Activated gamma-delta T cell treated with anti-CD3 and anti-CD28 coated beads, Interleukin-2, amount 50 U/mL, for 16 hours (primary cell): ENCODE results near the gene NRIP1.
A peak's percentile ranks its signal among the peaks of the same experiment; 100 is the strongest.

Source experiments
- DNase-seq: peaks from one replicate; pipeline ENCODE4 v3.0.0-alpha.2; 2020; ENCODE audit warnings: low read depth

Gene NRIP1, protein sequence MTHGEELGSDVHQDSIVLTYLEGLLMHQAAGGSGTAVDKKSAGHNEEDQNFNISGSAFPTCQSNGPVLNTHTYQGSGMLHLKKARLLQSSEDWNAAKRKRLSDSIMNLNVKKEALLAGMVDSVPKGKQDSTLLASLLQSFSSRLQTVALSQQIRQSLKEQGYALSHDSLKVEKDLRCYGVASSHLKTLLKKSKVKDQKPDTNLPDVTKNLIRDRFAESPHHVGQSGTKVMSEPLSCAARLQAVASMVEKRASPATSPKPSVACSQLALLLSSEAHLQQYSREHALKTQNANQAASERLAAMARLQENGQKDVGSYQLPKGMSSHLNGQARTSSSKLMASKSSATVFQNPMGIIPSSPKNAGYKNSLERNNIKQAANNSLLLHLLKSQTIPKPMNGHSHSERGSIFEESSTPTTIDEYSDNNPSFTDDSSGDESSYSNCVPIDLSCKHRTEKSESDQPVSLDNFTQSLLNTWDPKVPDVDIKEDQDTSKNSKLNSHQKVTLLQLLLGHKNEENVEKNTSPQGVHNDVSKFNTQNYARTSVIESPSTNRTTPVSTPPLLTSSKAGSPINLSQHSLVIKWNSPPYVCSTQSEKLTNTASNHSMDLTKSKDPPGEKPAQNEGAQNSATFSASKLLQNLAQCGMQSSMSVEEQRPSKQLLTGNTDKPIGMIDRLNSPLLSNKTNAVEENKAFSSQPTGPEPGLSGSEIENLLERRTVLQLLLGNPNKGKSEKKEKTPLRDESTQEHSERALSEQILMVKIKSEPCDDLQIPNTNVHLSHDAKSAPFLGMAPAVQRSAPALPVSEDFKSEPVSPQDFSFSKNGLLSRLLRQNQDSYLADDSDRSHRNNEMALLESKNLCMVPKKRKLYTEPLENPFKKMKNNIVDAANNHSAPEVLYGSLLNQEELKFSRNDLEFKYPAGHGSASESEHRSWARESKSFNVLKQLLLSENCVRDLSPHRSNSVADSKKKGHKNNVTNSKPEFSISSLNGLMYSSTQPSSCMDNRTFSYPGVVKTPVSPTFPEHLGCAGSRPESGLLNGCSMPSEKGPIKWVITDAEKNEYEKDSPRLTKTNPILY (N-terminal part only)

DNA sequence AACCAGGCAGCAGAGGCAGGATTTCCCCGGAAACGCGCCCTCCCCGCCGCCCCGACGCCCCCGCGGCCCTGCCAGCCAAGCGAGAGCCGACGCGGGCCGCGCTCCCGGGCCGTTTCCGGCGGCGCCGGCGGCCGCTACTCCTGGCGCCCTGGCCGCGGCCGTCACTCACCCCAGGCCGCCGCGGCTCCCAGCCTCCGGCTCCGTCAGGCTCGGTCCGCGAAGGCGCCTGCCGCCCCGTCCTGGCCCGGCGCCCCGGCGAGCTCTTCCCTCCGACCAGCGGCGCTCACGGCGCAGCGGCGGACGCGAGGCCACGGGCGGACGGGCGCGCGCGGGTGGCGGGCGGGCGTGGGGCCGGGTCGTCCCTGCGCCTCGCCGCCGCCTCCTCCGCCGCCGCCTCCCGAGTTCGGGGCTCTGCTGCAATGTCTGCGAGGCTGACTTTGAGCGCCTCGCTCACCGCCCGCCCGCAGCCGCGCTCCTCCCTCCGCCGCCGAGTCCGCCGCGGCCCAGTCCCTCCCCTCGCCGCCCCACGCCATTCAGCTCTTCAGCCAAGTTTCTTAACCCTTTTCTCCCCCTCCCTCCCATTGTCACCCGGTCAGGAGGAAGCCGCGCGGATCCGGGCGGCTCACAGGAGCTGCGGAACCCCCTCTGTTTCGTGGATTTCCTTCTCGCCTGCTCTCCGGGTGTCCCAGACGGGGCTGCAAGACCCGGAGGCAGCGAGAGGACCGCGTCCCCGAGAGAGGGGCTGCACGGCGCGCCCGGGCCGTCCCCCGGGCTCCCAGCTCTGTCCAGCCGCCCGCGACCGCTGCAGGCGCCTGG is at the start of gene NRIP1:
NRIP1 (minus strand) TSS at position 425 of the 816 bp plus-strand sequence. CDS start 96,808 bp downstream, outside the sequence.
- DNase-seq, result peak; percentile 68

DNA sequence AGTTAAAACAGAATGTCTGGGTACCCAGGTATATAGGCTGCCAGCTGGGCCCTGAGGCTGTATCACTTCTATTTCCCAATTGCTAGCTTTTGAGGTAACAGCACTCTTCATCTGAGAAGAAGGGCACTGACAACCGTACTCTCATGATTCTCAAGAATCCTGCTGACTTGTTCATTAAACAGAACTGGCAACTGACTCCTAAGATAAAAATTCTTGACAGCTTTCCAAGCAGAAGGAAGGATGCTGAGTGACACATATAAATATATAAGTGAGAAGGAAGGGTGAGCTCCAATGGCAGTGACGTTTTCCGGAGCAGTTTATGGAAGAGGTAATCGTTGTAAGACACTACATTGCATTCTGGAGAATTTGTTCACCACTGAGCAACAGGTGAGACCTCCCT is 48.1 kb upstream of the NRIP1 start:
- no peak for DNase-seq

DNA sequence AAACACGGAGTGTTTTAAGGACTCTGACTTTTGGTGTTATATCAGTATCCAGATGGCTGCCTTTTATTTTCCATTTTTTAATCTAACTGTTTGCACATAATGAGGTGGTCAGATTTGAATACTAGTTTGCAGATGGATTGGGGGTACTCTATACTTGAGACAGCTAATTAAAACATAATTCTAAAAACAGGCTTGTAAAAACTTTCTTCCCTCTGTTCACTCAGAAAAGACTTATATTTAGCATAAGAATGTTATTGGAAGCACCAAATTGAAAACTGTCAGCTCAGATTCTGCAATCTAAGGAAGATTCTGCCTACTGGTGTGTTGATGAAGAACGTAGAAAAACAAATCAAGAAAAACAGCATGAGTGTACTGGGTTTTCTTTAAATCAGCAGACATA is 44.0 kb upstream of the NRIP1 start:
- DNase-seq, result no peak

DNA sequence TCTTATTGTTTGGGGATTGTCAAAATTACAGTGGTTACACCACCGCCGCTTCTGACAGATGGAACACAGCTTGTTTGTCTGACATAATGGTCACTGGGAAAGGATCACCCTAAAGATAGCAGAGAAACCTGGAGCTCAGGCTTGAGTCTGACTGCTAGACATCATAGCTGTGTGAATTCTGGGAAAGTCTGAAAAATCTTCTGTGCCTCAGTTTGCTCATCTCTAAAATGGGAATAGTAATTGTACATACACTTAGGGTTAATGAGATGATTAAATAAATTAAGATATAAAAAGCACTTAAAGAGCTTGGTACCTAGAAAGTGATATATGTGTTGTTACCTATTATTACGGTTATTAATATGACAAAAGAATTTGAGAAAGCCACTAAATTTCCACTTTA is 39.7 kb upstream of the NRIP1 start:
- no peak for DNase-seq

DNA sequence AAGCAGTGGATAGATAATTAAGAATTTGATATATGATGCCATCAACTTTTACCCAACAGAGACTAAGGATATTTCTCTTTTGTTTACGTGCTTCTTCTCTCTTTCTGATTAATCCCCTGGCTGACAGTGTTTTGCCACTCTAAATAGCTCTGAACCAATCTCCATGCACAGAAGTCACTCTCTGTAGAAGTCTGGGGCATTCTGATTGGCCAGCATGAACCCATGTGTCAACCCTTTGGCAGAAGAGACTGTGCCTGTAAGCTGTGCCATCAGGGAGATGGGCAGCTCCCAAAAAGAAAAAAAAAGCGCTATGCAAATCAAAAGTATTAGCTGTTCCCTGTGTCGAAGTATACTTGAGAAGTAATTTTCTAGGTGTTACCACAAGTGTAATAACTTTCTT is 34.1 kb upstream of the NRIP1 start:
- no peak for DNase-seq

DNA sequence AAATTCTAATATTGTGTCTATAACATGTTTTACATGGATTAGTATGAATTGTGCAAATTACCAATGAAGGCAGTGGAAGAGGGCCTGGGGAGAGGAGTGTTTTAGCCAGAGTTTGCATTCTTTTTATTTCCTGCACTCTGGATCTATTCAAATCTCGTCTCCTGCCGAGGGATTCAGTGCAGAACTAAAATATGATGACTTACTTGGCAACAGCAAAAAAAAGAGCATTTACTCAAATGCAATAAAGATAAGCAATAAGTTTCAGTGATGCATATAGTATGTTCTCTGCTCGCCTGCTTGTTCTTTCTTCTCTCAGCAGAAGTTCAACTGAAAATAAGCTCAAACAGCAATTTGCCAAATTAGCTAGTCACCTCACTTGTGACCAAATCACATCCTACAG is 33.4 kb upstream of the NRIP1 start:
- DNase-seq, result no peak

DNA sequence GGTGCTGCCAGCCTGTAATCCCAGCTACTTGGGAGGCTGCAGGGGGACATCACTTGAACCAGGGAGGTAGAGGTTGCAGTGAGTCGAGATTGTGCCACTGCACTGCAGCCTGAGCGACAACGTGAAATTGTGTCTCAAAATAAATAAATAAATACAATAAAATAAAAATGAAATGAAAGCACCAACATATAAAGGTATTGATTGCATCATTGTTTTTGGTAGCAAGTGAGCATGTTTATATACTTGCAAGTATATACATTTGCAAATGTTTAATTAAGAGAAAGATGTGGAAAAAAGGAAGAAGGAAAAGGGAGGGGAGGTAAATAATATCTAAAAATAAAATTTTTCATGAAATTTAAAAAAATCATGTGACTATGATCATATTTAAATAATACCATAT is 32.8 kb upstream of the NRIP1 start:
- DNase-seq, result no peak

DNA sequence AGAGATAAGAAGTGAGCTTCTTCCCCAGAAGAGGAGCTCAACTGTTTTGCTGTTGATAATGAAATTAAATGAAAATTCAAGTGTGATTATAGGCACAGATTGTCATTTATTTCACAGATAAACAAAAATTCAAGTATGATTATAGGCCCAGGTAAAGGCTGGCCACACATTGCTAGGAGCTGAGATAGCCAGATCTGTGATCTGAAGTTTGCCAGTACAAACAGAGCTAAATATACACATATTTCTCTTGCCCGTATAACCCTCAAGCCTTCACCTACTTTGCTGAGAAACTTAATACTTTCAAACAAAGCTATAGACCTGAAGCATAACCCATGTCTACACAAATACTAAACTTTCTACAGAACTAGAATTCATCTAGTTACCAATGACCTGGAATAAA is 31.3 kb upstream of the NRIP1 start:
- DNase-seq, result no peak

DNA sequence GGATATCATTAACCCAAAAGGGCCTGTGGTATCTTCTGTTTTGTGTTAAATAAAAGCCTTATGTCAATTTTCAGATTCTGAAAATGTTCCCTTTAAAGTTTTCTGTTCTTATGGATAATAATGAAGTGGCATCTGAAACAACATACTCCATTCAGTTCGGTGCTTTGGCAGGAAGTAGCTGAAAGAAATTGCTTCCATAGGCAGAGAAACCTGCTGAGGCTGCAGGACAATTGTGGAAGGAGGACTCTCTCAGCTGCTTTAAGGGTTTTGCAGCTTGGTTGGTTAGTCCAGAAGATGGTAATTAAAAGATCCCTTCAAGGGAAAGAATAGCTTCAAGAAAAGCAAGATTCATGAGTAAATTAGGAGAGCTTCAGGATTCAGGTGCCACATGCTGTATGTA is 30.5 kb upstream of the NRIP1 start:
- DNase-seq, result no peak

DNA sequence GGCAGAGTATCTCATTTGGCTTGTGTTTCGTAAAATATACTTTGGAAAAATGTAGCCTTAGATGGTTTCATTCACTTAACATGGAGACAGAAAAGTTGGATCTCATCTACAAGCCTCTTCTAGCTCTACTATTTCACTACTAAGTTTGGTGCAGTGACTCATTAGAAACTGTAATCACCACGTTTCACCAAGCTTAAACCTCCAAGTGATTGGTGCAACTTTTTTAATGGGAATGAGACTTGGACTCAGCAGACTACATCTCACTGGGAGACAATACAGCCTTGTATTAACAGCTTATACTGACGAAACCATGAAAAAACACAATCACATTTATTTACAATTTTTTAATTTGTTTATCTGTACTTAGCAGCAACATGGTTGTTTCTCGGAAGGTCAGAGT is 29.9 kb upstream of the NRIP1 start:
- no peak for DNase-seq

DNA sequence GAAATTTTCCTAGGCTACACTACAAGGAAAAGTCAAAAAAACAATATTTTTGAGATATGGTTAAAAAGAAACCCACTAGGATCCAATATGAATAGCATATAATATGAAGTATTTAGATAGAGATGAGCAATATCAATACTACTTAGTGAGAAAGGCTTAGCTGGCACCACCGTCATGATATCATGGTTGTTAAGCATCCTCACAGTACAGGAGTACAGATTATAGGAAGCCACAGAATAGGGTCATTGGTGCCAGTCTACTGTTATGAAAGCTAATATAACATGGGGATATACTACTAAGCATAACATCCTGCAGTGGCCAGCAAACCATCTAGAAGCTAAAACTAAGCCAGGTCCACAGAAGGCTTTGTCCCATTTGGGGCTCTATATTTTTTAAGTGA is 28.4 kb upstream of the NRIP1 start:
- DNase-seq, result no peak

DNA sequence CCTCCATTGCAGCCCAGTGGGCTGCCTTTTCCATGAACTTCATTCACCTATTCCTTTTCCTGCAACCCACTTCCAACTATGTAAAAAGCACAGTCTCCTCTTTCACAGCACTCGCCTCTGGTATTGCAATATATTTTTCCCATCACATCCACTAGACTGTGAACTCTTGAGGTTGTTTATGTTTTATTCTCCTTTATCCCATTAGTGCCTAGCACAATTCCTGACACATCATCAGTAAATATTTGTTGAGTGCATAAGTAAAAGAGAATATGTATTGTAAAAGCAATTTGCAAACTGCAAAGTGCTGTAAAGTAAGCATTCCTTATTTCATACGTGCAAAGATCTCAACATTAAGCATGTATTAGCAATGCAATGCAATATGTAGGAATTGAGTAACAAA is 27.9 kb upstream of the NRIP1 start:
- no peak for DNase-seq

DNA sequence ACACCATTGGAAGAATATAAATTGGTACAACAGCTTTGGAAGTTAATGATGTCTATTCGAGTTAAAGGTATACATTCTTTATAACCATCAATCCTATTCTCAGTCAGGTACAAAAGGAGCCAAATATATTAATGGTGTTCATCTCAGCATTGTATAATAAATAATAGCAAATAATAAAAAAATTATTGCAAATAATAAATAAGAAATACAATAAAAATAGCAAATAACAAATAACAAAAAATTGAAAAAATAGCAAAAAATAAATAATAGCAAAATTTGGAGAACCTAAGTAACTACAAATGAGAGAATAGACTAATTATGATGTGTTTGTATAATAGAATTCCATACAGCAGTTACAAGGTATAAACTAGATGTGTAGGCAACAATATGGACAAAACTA is 25.6 kb upstream of the NRIP1 start:
- no peak for DNase-seq

DNA sequence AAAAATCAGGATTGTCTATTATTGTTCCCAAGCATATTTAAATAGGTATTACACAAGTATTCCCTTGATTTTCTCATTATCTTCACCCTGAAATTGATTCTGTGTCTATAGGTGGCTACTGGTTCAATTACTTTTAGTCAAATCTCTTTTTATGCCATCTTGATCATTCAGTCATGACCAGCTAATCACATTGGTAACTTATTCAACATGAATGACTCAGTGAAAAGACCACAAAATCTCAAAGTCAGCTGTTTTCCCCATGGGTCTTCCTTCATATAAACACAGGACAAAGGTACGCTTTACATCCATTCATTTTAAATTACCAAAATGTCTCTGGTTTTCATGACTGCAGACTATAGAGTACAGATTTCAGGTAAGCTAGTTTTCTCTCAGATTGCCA is 23.7 kb upstream of the NRIP1 start:
- DNase-seq, result no peak

DNA sequence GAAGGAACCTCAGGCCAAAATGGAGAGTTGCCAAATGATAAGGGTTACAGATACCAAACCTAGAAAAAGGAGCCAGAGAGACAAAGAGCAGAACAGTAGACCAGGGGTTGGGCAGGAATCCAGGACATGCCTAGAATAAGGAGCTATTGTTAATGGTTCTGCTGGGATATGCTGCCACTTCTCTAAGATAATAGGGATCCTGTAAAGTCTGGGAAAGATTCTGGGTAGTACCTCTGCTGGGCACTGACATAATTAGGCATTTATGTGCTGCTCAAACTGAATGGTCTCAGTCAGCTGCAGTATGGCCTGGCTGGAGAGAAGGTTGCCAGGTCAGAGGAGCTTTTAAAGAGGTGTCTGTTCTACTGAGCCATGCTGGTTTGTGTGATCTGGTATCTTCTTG is 19.9 kb upstream of the NRIP1 start:
- no peak for DNase-seq

DNA sequence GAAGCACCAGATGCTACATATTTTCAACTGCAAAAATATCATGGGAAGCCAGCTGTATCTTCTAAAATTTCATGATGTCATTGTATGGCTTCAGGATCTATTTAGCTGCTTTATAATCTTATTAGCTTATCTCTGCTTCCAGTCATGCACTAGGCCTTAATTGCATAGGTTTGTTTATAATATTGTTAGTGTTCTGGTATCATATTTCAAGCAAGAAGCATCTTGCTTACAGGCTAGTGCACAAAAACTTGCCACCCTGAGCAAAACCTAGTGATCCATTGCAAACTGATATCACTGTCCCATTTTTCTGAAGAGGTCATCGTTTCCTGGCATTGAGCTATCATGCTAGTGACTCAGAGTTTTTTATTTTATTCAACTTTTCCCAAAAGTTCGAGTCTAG is 15.7 kb upstream of the NRIP1 start:
- DNase-seq, result no peak

DNA sequence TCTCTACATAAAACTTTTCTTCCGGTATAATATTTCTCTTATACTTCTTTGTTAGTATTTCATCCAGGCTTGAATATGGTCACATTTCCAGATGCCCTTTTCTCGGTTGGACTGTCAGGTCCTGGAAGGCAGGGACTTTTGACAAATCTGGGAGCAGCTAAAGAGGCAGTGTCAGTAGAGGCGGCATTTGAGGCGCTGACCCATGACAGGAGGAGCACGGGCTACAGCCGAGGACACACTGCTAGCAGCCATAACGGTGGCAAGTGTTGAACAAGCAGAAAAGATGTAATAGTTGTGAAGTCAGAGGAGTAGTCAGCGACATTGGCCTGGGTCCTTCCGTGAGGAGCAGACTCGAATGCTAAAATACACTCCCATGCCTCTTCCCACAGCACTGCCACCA is 14.5 kb upstream of the NRIP1 start:
- DNase-seq, result no peak

DNA sequence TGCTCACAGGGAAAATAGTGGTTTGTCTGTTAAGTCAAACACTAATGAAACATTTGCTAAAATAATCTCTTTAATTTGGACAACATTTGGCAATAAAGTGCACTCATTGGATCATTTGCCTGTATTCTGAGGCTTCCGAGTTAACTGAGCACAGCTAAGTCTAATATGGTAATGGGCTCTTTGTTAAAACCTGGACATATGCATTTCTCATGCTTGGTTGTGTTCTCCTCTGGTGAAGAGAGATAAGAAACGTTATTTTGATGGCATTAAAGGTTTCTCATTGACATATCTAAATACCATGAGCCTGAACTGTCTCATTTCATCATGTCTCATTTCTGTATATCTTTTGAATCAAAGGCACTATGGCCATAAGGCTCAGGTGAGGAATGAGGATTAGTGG is 13.4 kb upstream of the NRIP1 start:
- DNase-seq, result no peak

DNA sequence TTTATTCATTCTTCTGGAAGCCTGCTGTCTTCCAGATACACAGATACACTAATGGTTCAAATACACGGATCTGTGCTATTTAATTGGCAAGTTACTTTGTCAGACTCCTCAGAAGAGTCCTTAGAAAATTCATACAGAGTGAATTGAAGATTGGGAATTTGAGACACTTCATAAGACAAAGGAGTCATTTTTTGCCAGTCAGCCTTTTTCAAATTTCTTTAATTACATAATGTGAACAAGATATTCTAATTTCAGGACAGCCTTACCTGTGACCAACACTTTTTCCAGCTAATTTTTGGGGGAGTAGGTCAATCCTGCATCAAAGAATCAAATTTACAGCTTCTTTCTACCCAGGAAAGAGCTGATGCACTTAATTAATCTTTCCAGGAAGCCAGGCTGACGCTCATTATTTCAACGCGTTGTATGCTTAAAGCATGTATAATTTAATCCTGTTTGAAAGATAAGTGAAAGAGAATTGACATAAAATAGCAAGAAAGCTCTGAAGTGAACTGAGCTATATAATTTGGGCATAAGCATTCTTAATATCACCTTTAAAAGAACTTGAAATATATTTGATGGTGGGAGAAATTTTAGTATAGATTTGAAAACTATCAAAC is 12.8 kb upstream of the NRIP1 start:
- DNase-seq, result no peak

DNA sequence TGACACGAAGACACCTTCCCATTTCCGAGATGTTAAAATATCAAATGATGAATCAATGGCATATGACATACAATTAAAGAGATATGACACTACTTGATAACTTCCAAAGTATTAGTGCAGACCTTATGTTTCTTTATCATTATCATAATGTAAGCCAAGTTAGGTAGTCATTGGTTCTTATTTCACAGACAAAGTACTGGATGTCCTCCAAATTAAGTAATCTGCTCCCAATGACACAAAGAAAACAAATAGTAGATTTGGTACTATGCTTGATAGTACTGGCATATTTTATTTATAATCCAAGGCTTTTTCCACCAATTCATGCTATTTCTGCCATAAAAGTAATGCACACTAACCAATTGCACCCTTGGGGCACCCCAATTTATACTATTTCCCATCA is 11.9 kb upstream of the NRIP1 start:
- no peak for DNase-seq

DNA sequence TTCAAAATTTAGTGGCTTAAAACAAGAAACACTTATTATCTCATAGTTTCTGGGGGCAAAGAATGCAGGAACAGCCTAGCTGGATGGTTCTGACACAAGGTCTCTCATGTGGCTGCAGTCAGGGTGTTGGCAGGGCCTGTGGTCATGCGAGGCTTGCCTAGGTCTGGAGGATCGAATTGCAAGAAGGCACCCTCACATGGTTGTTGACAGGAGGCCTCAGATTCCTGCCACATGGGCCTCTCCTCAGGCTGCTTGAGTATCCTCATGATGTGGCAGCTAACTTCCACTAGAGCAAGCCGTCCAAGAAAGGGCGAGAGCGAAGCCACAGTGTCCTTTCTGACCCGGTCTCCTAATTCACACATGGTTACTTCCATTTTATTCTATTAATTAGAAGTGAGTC is 6.2 kb upstream of the NRIP1 start:
- no peak for DNase-seq

DNA sequence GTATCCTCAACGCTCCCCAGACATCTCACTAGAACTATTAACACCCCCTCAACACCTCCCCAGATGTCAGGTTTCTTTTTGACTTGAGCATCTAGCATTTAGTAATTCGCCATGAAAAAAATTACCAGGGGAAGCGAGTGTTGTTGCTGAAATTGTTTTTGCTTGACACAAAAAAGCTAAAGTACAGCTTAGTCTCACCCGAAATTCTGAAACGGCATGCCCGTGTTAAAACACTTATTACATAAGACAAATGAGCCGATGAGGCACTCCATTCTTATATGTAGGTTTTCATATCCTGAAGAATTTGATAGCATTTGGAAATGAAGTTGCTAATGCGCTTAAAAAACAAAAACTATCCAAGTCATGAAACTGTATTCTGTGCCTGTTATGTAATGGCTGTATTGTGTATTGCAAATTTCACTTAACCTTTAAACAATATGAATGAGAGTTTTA is 1.3 kb upstream of the NRIP1 start:
- DNase-seq, result no peak
